ENCODE measurements around the gene ZNF438. TPM values are rescaled to one million over a fixed set of nuclear protein-coding genes. Genes with fewer than 3 reads are reported as not detected.

The ZNF438 gene
- total and polyA plus RNA-seq, 2 of the 8 experiments (the other 6 are each of a cell fraction or from before 2014, with no cell fraction given) = 0.95 to 1.7 TPM

DNA sequence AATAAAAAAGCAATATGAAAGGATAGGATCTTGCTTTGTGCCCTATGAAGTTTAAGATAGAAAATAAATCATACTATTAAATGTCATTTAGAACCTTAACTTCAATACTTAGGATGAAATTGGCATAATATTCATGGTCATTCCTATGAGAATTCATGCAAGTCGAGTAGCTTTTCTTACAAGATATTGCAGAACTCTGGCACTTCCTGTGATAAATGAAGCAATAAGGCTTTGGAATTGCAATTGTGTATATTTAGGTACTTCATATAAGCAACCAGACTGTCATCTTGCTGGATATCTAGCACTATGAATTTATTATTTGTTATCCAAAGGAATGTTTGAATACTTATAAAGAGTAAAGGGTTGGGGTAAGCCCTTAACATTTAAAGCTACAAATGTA, 116.5 kb downstream of the ZNF438 start:
- Histone ChIP-seq H4K20me1 (replicated peaks in 1 of 2; ENCODE audit: control insufficient read depth in 1 of 2, insufficient read depth in 2 of 2, low read length in 2 of 2) (no peaks in the 10 kb centered on the region), H2BK15ac (ENCODE audit: low read length) (no peak overlapping the region), H3K4me3 (ENCODE audit: extremely low read depth in 1 of 4, insufficient read depth in 2 of 4, low read depth in 3 of 4, low read length in 4 of 4) (no peak overlapping the region), H3K9me3 (ENCODE audit: insufficient read depth in 2 of 2, low read depth in 1 of 2, low read length in 1 of 2) (no peaks in the 10 kb centered on the region), H3K27me3 (replicated peaks in 1 of 4; ENCODE audit: control insufficient read depth in 3 of 4, extremely low read depth in 1 of 4, insufficient read depth in 3 of 4, low read length in 3 of 4) (no peaks in the 10 kb centered on the region), H4K8ac (ENCODE audit: extremely low read depth, insufficient read depth, low read length) (no peak overlapping the region), H2BK12ac (ENCODE audit: low read depth, low read length) (no peak overlapping the region), H4K91ac (replicated peaks; ENCODE audit: insufficient read length, low read length) (no peak overlapping the region), H3K4ac (replicated peaks; ENCODE audit: insufficient read length, low read depth, low read length) (no peak overlapping the region), H3K4me2 (ENCODE audit: insufficient read depth in 1 of 2, low read depth in 2 of 2, low read length in 2 of 2) (no peak overlapping the region), H2BK5ac (ENCODE audit: low read depth, low read length) (no peak overlapping the region), H3K14ac (ENCODE audit: insufficient read length) (no peak overlapping the region), H3K9ac (replicated peaks in 1 of 4; ENCODE audit: extremely low read depth in 1 of 4, low read depth in 3 of 4, low read length in 3 of 4) (no peak overlapping the region), H2BK20ac (ENCODE audit: low read length) (no peak overlapping the region), H3K79me1 (ENCODE audit: low read depth, low read length) (no peaks in the 10 kb centered on the region), H3K79me2 (ENCODE audit: control insufficient read depth in 1 of 2, insufficient read depth in 2 of 2, low read length in 2 of 2) (no peaks in the 10 kb centered on the region), H3K23me2 (ENCODE audit: low read depth, low read length) (no peaks in the 10 kb centered on the region), H3K23ac (ENCODE audit: insufficient read length) (no peak overlapping the region), H2AK5ac (ENCODE audit: low read depth, low read length) (no peak overlapping the region), H3K18ac (ENCODE audit: extremely low read depth, low read length) (no peak overlapping the region), H2AFZ (ENCODE audit: low read length) (no peak overlapping the region), H4K5ac (ENCODE audit: insufficient read length, low read depth, low read length) (no peak overlapping the region), H3K27ac (ENCODE audit: low read depth, low read length) (no peak overlapping the region), H3K4me1 (replicated peaks in 1 of 4; ENCODE audit: control insufficient read depth in 3 of 4, insufficient read depth in 4 of 4, low read length in 3 of 4) (no peaks in the 10 kb centered on the region), H2BK120ac (replicated peaks; ENCODE audit: low read depth, low read length) (no peak overlapping the region), H3K56ac (replicated peaks; ENCODE audit: insufficient read length, low read depth, low read length) (no peak overlapping the region), H3K36me3 (ENCODE audit: control insufficient read depth in 2 of 4, insufficient read depth in 4 of 4, low read length in 3 of 4) (no peaks in the 10 kb centered on the region)
- 82% methylated on average over 1 of the region's 1 CpG; no CpG with 5 or more reads in 1 of the 2 experiments for WGBS, 2 experiments (ENCODE audit: extremely low coverage in 1 of 2, insufficient coverage in 1 of 2, insufficient read length in 1 of 2, insufficient replicate concordance in 2 of 2, low coverage in 1 of 2, low lambda C conversion rate in 2 of 2, missing lambda C conversion rate in 1 of 2)
- FAIRE-seq (no peak), DNase-seq (ENCODE audit: low read depth in 1 of 2, low spot score in 2 of 2) (no peak)
- no peak for TF ChIP-seq CEBPB (IDR thresholded peaks at IDR 0.05; ENCODE audit: low read depth, low read length)
- no peak for TF ChIP-seq TCF12 (IDR thresholded peaks at IDR 0.05; ENCODE audit: low read depth, low read length)
- TF ChIP-seq, protein P1, sequence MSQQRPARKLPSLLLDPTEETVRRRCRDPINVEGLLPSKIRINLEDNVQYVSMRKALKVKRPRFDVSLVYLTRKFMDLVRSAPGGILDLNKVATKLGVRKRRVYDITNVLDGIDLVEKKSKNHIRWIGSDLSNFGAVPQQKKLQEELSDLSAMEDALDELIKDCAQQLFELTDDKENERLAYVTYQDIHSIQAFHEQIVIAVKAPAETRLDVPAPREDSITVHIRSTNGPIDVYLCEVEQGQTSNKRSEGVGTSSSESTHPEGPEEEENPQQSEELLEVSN (IDR thresholded peaks at IDR 0.05) = no peak
- TF ChIP-seq TAF1 (IDR thresholded peaks at IDR 0.05; ENCODE audit: low read depth, low read length) = no peak
- no peak for TF ChIP-seq CHD1 (IDR thresholded peaks at IDR 0.05; ENCODE audit: low read depth, low read length)
- CTCF ChIA-PET (ENCODE audit: partially characterized antibody) = interaction anchor here (1.1 kb wide), 1 partner anchor 131 kb away, joined by 4 read pairs; no protein-coding TSS in a partner anchor
- POLR2A ChIA-PET (ENCODE audit: partially characterized antibody) = no interaction called here
